GM15510 (cell line): Measurements from ENCODE around the gene TTC1.

ENCODE experiments used
- POLR2A ChIP-seq: IDR thresholded peaks from 3 replicates; pipeline ENCODE4 v1.6.1; 2011; ENCODE audit warnings: borderline replicate concordance; ENCODE audit not compliant: insufficient read length; ENCODE audit errors: extremely low read depth

The TTC1 gene

DNA sequence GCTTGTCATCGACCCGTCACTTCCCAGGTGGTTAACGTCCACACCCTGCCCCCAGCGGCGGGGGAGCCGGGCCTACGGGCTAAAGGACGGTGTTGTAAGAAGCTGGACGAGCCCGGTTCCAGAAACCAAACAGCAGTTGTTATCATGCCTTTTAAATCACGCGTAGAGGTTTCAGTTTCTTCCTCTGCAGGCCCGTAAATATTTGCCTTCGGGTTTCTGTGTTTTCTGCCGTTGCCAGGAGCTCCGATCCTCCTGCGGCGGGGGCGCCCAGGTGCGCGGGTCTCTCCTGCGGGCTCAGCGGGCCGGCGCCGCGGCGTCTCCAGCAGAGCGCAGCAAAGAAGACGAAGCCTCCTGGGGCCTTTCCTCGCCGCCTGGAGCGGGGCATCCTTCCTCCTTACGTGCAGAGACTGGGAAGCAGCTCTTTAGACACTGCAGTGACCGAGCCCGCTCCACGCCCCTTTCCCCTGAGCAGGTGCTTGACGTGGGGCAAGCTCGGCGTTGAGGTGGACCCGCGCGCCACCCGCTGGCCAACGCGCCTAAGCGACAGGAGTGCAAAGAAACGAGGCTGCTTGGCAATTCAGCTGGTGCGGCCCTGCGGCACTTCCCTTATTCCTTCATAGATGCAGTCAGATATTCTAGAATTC, 21.8 kb upstream of the TTC1 start:
- no peak for TF ChIP-seq POLR2A

DNA sequence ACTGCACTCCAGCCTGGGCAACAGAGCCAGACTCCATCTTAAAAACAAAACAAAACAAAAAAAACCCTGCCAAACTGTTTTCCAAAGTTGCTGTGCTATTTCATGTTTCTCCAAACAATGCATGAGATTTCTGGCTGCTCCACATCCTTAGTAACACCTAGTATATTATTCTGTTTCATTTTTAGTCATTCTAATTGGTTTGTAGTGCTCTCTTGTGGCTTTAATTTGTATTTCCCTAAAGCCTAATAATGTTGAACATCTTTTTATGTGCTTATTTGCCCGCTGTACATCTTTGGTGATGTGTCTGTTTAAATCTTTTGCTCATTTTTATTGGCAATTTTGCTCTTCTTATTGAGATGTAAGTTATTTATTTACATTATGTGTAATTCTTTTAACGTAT, 18.4 kb upstream of the TTC1 start:
- TF ChIP-seq POLR2A = no peak

DNA sequence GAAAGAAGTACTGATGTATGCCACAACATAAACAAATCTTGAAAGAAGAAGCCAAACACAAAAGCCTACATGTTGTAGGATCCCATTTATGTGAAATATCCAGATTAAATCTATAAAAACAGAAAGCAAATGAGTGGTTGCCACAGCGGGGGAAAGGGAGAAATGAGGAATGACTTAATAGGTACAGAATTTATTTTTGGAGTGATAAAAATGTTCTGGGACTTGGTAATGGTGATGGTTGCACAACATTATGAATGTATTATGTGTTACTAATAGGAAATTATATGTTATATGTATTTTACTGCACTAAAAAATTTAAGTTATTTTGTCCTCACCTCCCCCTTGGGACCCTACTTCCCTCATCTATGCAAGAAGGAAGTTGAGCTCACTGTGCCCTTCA, 16.4 kb upstream of the TTC1 start:
- no peak for TF ChIP-seq POLR2A

DNA sequence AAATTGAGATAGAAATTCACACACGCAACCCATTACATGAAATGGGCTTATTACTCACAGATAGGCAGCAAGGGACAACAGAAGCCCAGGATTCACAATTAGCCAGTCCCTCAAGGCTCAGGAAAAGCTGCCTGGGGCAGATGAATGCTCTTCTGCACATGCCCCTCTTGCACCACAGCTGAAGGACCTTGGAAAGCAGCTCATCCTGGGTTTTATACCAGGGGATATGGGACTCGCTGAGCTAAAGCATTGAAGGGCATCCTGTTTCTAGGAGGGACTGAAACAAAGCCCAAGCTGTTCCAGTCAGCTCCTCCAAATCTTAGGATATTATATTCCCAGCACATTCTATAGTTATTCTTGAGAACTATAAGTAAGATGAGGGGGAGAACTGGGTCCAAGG, 15.7 kb upstream of the TTC1 start:
- TF ChIP-seq POLR2A = no peak

DNA sequence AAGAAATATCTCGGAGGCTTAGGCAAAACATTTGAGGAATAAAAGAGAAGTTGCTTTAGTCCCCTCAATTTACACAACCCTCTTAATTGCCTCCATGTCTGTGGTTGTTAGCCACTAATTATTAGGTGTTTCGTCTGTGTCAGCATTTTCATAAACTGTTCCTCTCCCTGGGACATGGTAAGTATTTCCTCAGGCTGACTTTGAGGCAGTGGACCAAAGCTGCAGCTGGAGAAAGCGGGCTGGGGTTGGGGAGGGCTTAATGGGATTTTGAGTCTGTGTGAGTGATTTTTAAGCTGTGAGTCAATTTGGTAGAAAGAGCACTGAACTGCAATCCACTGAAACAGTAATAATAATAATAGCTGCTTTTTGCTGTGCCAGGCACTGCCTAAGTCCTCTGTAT, 13.0 kb upstream of the TTC1 start:
- no peak for TF ChIP-seq POLR2A

DNA sequence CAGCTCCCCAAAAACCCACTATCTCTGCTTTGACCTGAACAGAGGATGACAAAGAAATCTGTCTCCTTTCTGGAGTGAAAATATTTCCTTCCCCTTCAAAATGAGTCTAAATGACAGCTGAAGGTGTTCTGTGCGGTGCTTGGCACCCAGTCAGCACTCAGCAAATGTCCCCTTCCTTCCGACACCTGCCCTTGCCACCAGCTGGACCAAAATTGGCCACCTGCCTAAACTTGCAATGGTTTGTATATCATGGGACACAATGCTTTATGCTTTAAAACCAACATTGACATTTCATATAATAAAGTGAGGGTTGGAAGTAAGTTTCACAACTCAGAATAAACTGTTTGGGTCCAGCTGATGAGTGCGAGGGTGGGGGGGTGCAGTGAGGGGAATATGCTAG, 7.5 kb upstream of the TTC1 start:
- TF ChIP-seq POLR2A = no peak

DNA sequence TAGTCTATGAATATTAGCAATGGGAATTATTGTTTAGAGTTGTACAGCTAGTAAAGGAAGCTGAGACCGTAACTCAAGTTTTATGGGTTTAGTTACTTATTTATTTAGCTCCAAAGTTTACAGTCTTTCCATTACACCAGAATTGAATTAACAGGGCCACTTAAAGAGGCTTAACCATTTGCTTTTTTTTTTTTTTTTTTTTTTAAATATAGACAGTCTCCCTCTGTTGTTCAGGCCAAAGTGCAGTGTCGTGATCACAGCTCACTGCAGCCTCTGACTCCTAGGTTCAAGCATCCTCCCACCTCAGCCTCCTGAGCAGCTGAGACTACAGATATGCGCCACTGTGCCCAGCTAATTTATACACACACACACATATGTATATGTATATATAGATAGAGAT, 1.4 kb upstream of the TTC1 start:
- no peak for TF ChIP-seq POLR2A

DNA sequence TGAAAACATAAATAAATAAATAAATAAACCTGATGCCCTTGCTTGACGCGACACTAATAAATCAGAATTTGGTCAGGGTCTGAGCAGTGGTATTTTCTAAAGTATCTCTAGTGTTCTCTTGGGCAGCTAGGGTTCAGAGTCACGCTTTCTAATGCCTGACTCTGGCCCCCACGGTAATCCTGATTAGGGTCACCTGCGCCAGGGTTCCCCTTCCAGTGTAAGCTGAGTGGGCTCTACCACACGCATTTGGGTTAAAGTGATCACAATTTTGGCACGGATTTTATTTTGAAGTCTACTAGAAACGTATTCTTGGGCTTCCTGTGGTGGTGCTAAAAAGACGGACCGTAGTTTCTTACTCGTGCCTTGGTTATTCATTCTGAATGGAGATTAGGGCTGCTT, 651 bp downstream of the TTC1 start:
- no peak for TF ChIP-seq POLR2A

DNA sequence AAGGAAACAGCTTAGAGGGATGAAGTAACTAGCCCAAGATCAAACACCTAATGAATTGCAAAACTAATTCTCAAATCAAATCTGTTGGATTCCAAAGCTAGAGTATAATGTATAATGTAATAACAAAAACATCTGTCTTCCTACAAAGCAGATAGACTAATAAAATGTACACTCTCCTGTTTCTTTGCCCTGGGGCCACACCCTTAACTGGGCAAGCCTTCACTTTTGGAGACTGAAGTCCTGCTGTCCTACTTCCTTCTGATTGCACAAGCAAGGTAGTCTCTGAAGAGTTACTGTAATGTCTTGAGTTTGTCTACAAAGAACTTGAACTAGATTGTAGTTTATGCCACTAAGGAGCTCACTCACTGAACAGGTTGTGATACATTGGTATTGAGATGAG, 2.5 kb downstream of the TTC1 start:
- no peak for TF ChIP-seq POLR2A

DNA sequence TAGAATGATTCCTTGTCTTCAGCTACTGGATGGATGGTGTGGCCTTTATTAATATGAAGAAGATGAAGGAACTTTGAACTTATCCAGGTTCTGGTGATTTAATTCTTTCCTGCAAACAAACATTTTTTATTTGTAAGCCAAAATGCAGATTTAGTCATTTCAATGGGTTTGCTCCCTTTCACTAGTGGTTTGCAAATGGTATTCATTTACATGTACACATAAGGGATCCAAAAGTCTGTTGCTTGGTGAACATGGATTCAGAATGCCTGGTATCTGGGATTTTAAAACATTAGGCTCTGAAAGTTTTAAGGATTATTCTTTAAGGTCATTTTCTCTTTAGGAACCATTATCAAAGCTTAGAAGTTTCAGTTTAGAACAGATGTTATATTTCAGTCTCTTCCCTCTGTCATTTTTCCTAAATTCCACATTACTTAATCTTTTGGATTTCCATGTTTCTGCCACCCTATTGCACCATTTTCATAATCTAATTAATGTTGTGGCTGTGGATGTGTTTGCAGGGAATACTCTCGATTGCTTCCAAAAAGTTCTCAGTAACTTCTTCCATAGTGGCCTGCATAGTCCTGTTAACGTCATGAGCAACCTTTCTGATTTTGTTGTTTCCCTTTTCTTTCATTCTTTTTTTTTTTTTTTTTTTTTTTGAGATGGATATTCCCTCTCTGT, 10.1 kb downstream of the TTC1 start:
- TF ChIP-seq POLR2A = no peak

DNA sequence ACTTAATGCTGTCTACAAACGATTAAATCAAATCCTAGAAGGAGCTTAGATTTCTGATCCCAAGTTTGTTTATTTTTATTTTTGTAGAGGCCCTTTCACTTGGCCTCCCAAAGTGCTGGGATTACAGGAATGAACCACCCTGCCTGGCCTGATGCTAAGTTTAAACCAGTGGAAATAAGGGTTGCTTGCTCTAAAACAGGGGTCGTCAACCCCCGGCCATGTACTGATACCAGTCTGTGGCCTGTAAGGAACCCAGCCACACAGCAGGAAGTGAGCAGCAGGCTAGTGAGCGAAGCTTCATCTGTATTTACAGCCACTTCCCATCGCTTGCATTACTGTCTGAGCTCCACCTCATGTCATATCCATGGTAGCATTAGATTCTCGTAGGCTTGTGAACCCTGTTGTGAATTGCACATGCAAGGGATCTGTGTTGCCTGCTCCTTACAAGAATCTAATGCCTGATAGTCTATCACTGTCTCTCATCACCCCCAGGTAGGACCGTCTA, 11.4 kb downstream of the TTC1 start:
- TF ChIP-seq POLR2A = no peak

DNA sequence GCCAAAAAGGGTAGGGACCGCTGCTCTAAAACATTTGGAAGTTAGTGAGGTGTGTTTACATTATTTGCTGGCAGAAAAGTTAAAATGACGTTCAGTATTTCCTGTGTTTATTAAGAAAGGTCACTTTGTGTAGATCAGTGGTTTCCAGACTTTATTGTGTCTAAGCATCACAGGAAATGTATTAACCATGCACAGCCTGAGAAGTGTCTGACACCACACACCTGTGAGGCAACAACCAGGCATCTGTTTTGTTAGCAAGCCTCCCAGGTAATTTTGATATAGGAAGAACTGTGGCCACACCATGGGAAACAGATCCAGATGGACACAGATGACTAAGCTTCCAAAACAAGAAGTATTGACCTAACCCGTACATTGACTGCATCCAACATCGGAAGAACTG, 12.0 kb downstream of the TTC1 start:
- no peak for TF ChIP-seq POLR2A

DNA sequence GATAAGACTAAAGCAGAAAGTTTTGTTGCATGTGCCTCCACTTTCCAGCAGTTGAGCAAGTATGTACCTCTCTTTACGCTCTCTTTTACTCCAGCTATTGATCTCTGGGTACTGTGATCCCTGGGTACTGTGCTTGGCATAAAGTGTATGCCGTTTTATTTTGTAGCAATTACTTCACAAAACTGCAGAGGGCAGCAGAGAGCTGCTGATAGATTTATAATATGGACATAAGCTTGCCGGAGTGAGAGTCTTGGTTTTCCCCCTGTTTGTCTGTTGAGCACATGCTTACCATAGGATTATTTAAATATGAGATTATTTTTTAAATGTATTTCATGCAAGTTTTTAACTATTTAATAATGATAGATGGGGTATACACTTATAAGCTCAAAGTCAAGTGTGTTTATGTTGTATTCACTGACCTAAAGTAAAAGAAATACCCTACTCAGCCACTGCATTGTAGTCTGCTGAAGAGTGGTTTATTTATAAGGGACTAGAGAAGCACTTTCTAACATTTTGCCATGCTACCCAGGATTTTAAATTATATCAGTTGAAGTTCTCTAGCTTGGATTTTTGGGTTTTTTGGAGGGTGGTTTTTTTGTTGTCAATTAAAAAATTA, 13.0 kb downstream of the TTC1 start:
- no peak for TF ChIP-seq POLR2A

DNA sequence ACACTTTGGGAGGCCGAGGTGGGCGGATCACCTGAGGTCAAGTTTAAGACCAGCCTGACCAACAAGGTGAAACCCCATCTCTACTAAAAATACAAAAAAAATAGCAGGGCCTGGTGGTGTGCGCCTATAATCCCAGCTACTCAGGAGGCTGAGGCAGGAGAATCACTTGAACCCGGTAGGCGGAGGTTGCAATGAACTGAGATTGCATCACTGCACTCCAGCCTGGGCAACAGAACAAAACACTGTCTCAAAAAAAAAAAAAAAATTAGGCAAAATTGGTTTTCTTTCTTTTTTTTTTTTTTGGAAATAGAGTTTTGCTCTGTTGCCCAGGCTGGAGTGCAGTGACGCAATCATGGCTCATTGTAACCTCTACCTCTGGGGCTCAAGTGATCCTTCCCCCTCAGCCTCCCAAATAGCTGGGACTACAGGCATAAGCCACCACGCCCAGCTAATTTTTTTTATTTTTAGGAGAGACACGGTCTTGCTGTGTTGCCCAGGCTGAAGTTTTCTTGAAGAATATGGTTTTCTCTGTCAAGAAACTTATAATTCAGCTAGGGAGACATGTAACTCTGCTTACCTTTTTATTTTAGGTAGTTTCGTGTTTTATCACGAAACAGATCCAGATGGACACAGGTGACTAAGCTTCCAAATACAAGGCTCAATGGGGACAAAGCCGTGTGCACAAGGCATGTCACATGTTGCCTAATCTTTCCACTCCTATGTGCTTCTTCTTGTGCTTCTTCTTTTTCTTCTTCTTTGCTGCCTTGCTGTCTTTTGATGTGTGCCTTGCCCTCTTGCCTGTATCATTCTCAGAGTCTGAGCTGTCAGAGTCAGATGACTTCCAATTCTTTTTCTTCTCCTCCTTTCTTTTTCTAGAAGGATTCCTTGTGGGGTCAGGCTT, 14.3 kb downstream of the TTC1 start:
- no peak for TF ChIP-seq POLR2A
